Colonic mucosa (tissue), 4 donors: ENCODE results near the gene RSU1. TPM values are rescaled to one million over a fixed set of nuclear protein-coding genes. Genes with fewer than 3 reads are reported as not detected.

ENCODE experiments used
- DNase-seq: peaks from one replicate; pipeline ENCODE4 v3.0.0-alpha.2; 2020
- H3K27ac ChIP-seq: fragments of 200-600 bp; one replicate; pipeline ENCODE4 v1.8.0; 2021
- H3K27me3 ChIP-seq: fragments of 200-600 bp; one replicate; pipeline ENCODE4 v1.8.0; 2021
- H3K36me3 ChIP-seq: fragments of 200-600 bp; one replicate; pipeline ENCODE4 v1.8.0; 2021
- H3K4me1 ChIP-seq: fragments of 200-600 bp; one replicate; pipeline ENCODE4 v1.8.0; 2021; ENCODE audit warnings: mild to moderate bottlenecking
- H3K4me3 ChIP-seq: fragments of 200-600 bp; one replicate; pipeline ENCODE4 v1.8.0; 2021
- H3K9ac ChIP-seq, 2 donors: one replicate each; pipeline ENCODE4 v1.7.0; 2013; ENCODE audit warnings: control low read depth in 2 of 2, low read depth in 2 of 2, low read length in 2 of 2
- H3K9me3 ChIP-seq: fragments of 200-600 bp; one replicate; pipeline ENCODE4 v1.8.0; 2021
- intact Hi-C: fragments of 100-400 bp; cut with DNase I; formaldehyde crosslinking; loops from one replicate; pipeline ENCODE4 v1.14.1; 2022
- total RNA-seq, 2 donors: library from RNA; stranded (reverse); fragmentation: NEBNext Ultra II Directional in 1 of 2; extraction: Animal tissue kit (Norgen Biotek cat#: 25700) in 1 of 2; gene quantifications; one replicate each; pipeline ENCODE4 v1.2.1, GENCODE V29; 2021
- TF ChIP-seq, protein P1 (sequence below): fragments of 200-600 bp; IDR thresholded peaks from one replicate; pipeline ENCODE4 v1.8.0; 2022; ENCODE audit warnings: antibody characterized with exemption, mild to moderate bottlenecking
- donor health status: healthy.
- donor health status: DM: no; HTN: no; CAD: no.
- donor health status: DM: no; HTN: no; CAD: no.

RSU1 gene
- total RNA-seq, 2 donors from 2014 or later: 44.3 to 82.9 TPM

- TF ChIP-seq, protein P1, sequence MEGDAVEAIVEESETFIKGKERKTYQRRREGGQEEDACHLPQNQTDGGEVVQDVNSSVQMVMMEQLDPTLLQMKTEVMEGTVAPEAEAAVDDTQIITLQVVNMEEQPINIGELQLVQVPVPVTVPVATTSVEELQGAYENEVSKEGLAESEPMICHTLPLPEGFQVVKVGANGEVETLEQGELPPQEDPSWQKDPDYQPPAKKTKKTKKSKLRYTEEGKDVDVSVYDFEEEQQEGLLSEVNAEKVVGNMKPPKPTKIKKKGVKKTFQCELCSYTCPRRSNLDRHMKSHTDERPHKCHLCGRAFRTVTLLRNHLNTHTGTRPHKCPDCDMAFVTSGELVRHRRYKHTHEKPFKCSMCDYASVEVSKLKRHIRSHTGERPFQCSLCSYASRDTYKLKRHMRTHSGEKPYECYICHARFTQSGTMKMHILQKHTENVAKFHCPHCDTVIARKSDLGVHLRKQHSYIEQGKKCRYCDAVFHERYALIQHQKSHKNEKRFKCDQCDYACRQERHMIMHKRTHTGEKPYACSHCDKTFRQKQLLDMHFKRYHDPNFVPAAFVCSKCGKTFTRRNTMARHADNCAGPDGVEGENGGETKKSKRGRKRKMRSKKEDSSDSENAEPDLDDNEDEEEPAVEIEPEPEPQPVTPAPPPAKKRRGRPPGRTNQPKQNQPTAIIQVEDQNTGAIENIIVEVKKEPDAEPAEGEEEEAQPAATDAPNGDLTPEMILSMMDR: no peak
- Histone ChIP-seq H3K27ac (no peak overlapping the region), H3K9ac (no peak overlapping the region), H3K9me3 (no peaks in the 10 kb centered on the region), H3K27me3 (no peaks in the 10 kb centered on the region), H3K4me1 (no peaks in the 10 kb centered on the region), H3K4me3 (no peak overlapping the region), H3K36me3 (no peaks in the 10 kb centered on the region)
- DNase-seq: no peak
- intact Hi-C loops: no loop called here
Observed at GRCh38 chr10:16699435-16700057, 117.7 kb downstream of the RSU1 start.

GRCh38 chr10:16698461-16698860 is 118.8 kb downstream of the RSU1 start:
- Histone ChIP-seq H3K36me3 (no peaks in the 10 kb centered on the region), H3K27ac (no peak overlapping the region), H3K4me3 (no peak overlapping the region), H3K4me1 (no peaks in the 10 kb centered on the region), H3K9ac (no peak overlapping the region), H3K27me3 (no peaks in the 10 kb centered on the region), H3K9me3 (no peaks in the 10 kb centered on the region)
- TF ChIP-seq, protein P1: no peak
- DNase-seq: no peak
- intact Hi-C loops: no loop called here

GRCh38 chr10:16690417-16690816 is 126.8 kb downstream of the RSU1 start:
- Histone ChIP-seq H3K9ac (no peak overlapping the region), H3K9me3 (no peaks in the 10 kb centered on the region), H3K27ac (no peak overlapping the region), H3K4me3 (no peak overlapping the region), H3K36me3 (no peaks in the 10 kb centered on the region), H3K4me1 (no peaks in the 10 kb centered on the region), H3K27me3 (no peaks in the 10 kb centered on the region)
- no peak for DNase-seq
- TF ChIP-seq, protein P1: no peak
- intact Hi-C loops: no loop called here

- intact Hi-C loops: no loop called here
- no peak overlapping the region for H3K9ac ChIP-seq
- TF ChIP-seq, protein P1: no peak
Observed at GRCh38 chr10:16689696-16690095, 127.5 kb downstream of the RSU1 start.

GRCh38 chr10:16689227-16689626 is 128.0 kb downstream of the RSU1 start:
- Histone ChIP-seq H3K27me3 (no peaks in the 10 kb centered on the region), H3K4me3 (no peak overlapping the region), H3K9ac (no peak overlapping the region), H3K27ac (no peak overlapping the region), H3K4me1 (no peaks in the 10 kb centered on the region), H3K9me3 (no peaks in the 10 kb centered on the region), H3K36me3 (no peaks in the 10 kb centered on the region)
- no peak for DNase-seq
- intact Hi-C loops: no loop called here
- TF ChIP-seq, protein P1: no peak

More at GRCh38 chr10:16689696-16690095, 127.5 kb downstream of the RSU1 start:
- no peak overlapping the region for H3K4me3 ChIP-seq
- no peak for DNase-seq
- H3K27me3 ChIP-seq: no peaks in the 10 kb centered on the region
- H3K9me3 ChIP-seq: no peaks in the 10 kb centered on the region
- no peaks in the 10 kb centered on the region for H3K36me3 ChIP-seq
- no peak overlapping the region for H3K27ac ChIP-seq
- H3K4me1 ChIP-seq: no peaks in the 10 kb centered on the region
